Smooth muscle cell (in vitro differentiated cells): ENCODE results near the gene B3GNT2. TPM values are rescaled to one million over a fixed set of nuclear protein-coding genes. Genes with fewer than 3 reads are reported as not detected.

Experiments used
- DNase-seq: peaks from one replicate; lab custom pipeline; 2025; ENCODE audit not compliant: unreplicated experiment; lab: John Stamatoyannopoulos, UW
- H2AFZ ChIP-seq: fragments of 200-600 bp; sonication (generic); 2 replicates; pipeline ENCODE4 v1.6.0; 2016; ENCODE audit warnings: antibody characterized with exemption, low read depth, mild to moderate bottlenecking
- H3F3A ChIP-seq: fragments of 200-600 bp; sonication (generic); 2 replicates; pipeline ENCODE4 v1.6.0; 2017; ENCODE audit warnings: antibody characterized with exemption, low read depth
- H3K27ac ChIP-seq: fragments of 200-600 bp; sonication (generic); 2 replicates; pipeline ENCODE4 v1.5.1; 2016; ENCODE audit warnings: low read depth, mild to moderate bottlenecking
- H3K27me3 ChIP-seq: fragments of 200-600 bp; sonication (generic); 2 replicates; pipeline ENCODE4 v1.6.1; 2016; ENCODE audit warnings: low read depth, mild to moderate bottlenecking
- H3K36me3 ChIP-seq: fragments of 200-600 bp; sonication (generic); 2 replicates; pipeline ENCODE4 v1.5.1; 2016; ENCODE audit warnings: low read depth
- H3K4me1 ChIP-seq: fragments of 200-600 bp; sonication (generic); 2 replicates; pipeline ENCODE4 v1.5.1; 2016; ENCODE audit warnings: low read depth
- H3K4me2 ChIP-seq: fragments of 200-600 bp; sonication (generic); 2 replicates; pipeline ENCODE4 v1.6.0; 2016; ENCODE audit warnings: mild to moderate bottlenecking
- H3K4me3 ChIP-seq: fragments of 200-600 bp; sonication (generic); 2 replicates; pipeline ENCODE4 v1.5.1; 2016; ENCODE audit warnings: mild to moderate bottlenecking
- H3K79me2 ChIP-seq: fragments of 200-600 bp; sonication (generic); 2 replicates; pipeline ENCODE4 v1.6.0; 2016; ENCODE audit warnings: low read depth, mild to moderate bottlenecking
- H3K9ac ChIP-seq: fragments of 200-600 bp; sonication (generic); 2 replicates; pipeline ENCODE4 v1.6.0; 2016; ENCODE audit warnings: low read depth
- H3K9me3 ChIP-seq: fragments of 200-600 bp; sonication (generic); replicated peaks from 2 replicates; pipeline ENCODE4 v1.5.1; 2016; ENCODE audit warnings: low read depth
- H4K20me1 ChIP-seq: fragments of 200-600 bp; sonication (generic); 2 replicates; pipeline ENCODE4 v1.6.0; 2016; ENCODE audit warnings: low read depth
- WGBS: methylation state at CpG from one replicate; pipeline ENCODE4 v1.1.7; 2016; ENCODE audit warnings: low lambda C conversion rate; 5-methylcytosine and 5-hydroxymethylcytosine counted together
- polyA plus RNA-seq: library from polyadenylated mRNA; unstranded; fragments of >200 nt; fragmentation: Nextera tagmentation; extraction: Ambion mirVana; gene quantifications from 2 replicates; pipeline ENCODE4 v1.2.1, GENCODE V29; 2016
- total RNA-seq: library from RNA; depleted of rRNA; stranded (reverse); fragments of >200 nt; gene quantifications from 2 replicates; pipeline ENCODE4 v1.2.3, GENCODE V29; 2014
- TF ChIP-seq, protein P1 (sequence below): fragments of 200-600 bp; sonication (generic); IDR thresholded peaks from 2 replicates; pipeline ENCODE4 v1.5.1; 2017; ENCODE audit warnings: borderline replicate concordance, mild to moderate bottlenecking, antibody characterized with exemption; ENCODE audit not compliant: insufficient read depth, poor library complexity, severe bottlenecking

B3GNT2 gene
- total and polyA plus RNA-seq, 2 experiments from 2014 or later, result 16.5 to 29.3 TPM

DNA sequence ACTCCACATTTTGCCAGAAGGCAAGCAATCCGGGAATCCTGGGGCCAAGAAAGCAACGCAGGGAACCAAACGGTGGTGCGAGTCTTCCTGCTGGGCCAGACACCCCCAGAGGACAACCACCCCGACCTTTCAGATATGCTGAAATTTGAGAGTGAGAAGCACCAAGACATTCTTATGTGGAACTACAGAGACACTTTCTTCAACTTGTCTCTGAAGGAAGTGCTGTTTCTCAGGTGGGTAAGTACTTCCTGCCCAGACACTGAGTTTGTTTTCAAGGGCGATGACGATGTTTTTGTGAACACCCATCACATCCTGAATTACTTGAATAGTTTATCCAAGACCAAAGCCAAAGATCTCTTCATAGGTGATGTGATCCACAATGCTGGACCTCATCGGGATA lies 26.8 kb downstream of the B3GNT2 start:
- Histone ChIP-seq H3K4me3 (no peak overlapping the region), H3K9me3 (no peaks in the 10 kb centered on the region), H3F3A (peaks cover 12% of the 10 kb centered on the region), H3K27ac (no peak overlapping the region), H3K4me2 (no peak overlapping the region), H2AFZ (no peak overlapping the region), H3K79me2 (peaks cover 61% of the 10 kb centered on the region), H3K4me1 (peaks cover 20% of the 10 kb centered on the region), H3K27me3 (no peaks in the 10 kb centered on the region), H4K20me1 (peaks cover 28% of the 10 kb centered on the region), H3K36me3 (no peaks in the 10 kb centered on the region), H3K9ac (no peak overlapping the region)
- DNase-seq, result no peak
- TF ChIP-seq, protein P1, sequence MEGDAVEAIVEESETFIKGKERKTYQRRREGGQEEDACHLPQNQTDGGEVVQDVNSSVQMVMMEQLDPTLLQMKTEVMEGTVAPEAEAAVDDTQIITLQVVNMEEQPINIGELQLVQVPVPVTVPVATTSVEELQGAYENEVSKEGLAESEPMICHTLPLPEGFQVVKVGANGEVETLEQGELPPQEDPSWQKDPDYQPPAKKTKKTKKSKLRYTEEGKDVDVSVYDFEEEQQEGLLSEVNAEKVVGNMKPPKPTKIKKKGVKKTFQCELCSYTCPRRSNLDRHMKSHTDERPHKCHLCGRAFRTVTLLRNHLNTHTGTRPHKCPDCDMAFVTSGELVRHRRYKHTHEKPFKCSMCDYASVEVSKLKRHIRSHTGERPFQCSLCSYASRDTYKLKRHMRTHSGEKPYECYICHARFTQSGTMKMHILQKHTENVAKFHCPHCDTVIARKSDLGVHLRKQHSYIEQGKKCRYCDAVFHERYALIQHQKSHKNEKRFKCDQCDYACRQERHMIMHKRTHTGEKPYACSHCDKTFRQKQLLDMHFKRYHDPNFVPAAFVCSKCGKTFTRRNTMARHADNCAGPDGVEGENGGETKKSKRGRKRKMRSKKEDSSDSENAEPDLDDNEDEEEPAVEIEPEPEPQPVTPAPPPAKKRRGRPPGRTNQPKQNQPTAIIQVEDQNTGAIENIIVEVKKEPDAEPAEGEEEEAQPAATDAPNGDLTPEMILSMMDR, result no peak
- WGBS, result 96% methylated on average over 8 of the region's 8 CpGs

DNA sequence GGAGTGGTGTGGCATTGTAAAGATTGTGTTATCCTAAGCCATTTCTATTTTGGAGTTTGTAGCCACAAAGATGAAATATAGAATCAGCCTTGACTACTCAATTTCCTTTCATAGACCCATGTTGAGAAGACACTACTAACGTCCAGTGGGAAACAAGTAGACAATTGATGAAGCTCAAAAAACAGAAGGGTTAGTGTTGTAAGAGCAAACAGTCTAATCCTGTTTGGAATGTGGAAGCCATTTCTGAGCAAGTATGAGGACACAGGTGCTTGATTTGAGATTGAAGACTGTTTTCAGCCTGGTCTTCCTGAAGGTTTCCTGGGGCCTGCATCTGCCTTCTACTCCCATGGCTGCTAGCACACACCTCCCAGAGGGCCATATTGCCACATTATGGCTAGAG lies 29.1 kb downstream of the B3GNT2 start:
- DNase-seq, result no peak
- TF ChIP-seq, protein P1, result no peak
- peaks cover 7% of the 10 kb centered on the region for H3K4me1 ChIP-seq
- H3K27ac ChIP-seq, result no peak overlapping the region
- H3K9ac ChIP-seq, result no peak overlapping the region
- H3K9me3 ChIP-seq, result no peaks in the 10 kb centered on the region
- no peaks in the 10 kb centered on the region for H3K36me3 ChIP-seq
- no peak overlapping the region for H3K4me3 ChIP-seq
- peaks cover 18% of the 10 kb centered on the region for H4K20me1 ChIP-seq
- no peak overlapping the region for H2AFZ ChIP-seq
- H3F3A ChIP-seq, result no peaks in the 10 kb centered on the region
- peaks cover 43% of the 10 kb centered on the region for H3K79me2 ChIP-seq
- H3K4me2 ChIP-seq, result no peak overlapping the region
- no peaks in the 10 kb centered on the region for H3K27me3 ChIP-seq
- WGBS, result 96% methylated on average over 1 of the region's 1 CpG

DNA sequence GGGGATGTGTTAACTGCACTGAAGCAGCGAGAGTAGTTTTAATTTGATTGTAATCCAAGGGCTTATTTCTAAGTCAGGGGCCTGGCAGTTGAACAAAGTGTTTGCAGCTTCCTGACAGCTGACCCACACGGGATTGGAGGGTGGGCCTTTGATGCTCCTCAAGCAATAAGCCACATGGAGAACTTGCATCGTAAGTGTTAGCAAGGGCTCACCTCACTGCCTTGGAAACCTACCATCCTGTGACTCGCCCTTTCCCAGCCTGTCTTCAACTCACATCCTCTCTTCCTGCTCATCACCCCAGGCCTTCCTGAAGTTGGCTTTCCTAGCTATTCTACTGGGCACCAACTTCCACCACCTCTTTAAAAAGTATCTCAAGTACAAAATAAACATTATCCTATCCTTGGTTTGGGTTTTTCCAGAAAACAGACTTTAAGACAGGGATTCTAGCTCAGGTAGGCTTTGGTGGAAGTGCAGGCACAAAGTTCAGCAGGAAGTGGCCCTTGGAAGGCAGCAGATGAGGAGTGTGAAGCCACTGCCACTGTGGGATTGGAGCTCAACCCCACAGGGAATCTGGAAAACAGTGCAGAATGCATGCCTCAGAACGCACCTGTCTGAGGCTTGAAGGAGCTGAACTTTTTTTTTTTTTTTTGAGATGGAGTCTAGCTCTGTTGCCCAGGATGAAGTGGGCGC lies 31.6 kb downstream of the B3GNT2 start:
- DNase-seq, result no peak
- Histone ChIP-seq H3K9ac (no peak overlapping the region), H3F3A (no peaks in the 10 kb centered on the region), H3K27me3 (no peaks in the 10 kb centered on the region), H3K36me3 (no peaks in the 10 kb centered on the region), H3K27ac (no peak overlapping the region), H3K4me3 (no peak overlapping the region), H3K79me2 (peaks cover 27% of the 10 kb centered on the region), H2AFZ (no peak overlapping the region), H3K4me2 (no peak overlapping the region), H4K20me1 (peaks cover 14% of the 10 kb centered on the region), H3K4me1 (peaks cover 7% of the 10 kb centered on the region), H3K9me3 (no peaks in the 10 kb centered on the region)
- TF ChIP-seq, protein P1, result no peak
- 77% methylated on average over 6 of the region's 6 CpGs for WGBS

DNA sequence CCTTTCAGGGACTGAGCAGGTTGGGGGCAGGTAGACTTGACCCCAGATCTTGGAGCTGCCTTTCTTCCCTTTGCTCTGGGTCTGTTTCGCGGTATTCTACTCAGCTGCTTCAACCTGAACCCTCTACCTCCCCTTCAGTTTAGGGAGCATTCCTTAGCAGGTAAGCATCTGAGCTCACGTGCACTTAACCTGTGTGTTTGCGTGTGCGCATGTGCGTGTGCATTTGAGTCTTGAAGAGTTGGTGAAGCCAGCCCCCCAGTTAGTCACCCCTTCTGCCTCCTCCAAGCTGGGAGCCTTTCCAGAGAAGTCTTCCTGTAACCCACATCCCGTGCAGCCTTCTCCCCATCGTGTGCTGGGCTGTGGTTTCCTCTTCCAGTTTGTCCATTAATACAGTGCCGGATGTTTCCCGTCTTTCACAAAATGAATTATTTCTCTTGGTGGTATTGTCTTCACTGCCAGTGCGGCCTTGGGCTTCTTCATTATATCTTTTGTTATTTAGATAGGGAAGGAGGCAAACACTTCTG lies 33.2 kb downstream of the B3GNT2 start:
- peaks cover 7% of the 10 kb centered on the region for H3K4me1 ChIP-seq
- TF ChIP-seq, protein P1, result no peak

More for the DNA sequence above, 33.2 kb downstream of the B3GNT2 start:
- WGBS, result 94% methylated on average over 11 of the region's 11 CpGs
- Histone ChIP-seq H3K36me3 (no peaks in the 10 kb centered on the region), H3K4me3 (no peak overlapping the region), H3K79me2 (peaks cover 11% of the 10 kb centered on the region), H3K9me3 (no peaks in the 10 kb centered on the region), H3F3A (no peaks in the 10 kb centered on the region), H3K4me2 (no peak overlapping the region), H3K9ac (no peak overlapping the region), H3K27ac (no peak overlapping the region), H3K27me3 (no peaks in the 10 kb centered on the region), H2AFZ (no peak overlapping the region), H4K20me1 (peaks cover 5% of the 10 kb centered on the region)
- no peak for DNase-seq
